SKM-1 (cell line): ENCODE data around the gene GSTA1.
"Not testable (repeated sequence)": the region's sequence is repeated elsewhere in the genome, so short reads cannot be mapped to it uniquely, and the experiment has no call there.

Experiments
- DNase-seq: peaks from one replicate; lab custom pipeline; 2025; ENCODE audit not compliant: unreplicated experiment; lab: John Stamatoyannopoulos, UW

GSTA1 gene

GRCh38 chr6:52803668-52804255 lies at the start of gene GSTA1:
Gene GSTA1, minus strand, starts transcription at chr6:52803816. Its CDS starts 4,549 bp downstream, at chr6:52799267.
- DNase-seq = not testable (repeated sequence)

GRCh38 chr6:52849137-52849536 lies 45.5 kb upstream of the GSTA1 start:
- DNase-seq = no peak

- no peak for DNase-seq
Observed at GRCh38 chr6:52846002-52846401, 42.4 kb upstream of the GSTA1 start.

- DNase-seq = no peak
Observed at GRCh38 chr6:52843605-52844004, 40.0 kb upstream of the GSTA1 start.

- no peak for DNase-seq
Observed at GRCh38 chr6:52840763-52841585, 37.4 kb upstream of the GSTA1 start, which contains the start of gene GSTA5. Gene GSTA5, minus strand, starts transcription at chr6:52840813.

GRCh38 chr6:52839124-52840055 lies 35.8 kb upstream of the GSTA1 start:
- DNase-seq = peak; percentile 6

- no peak for DNase-seq
Observed at GRCh38 chr6:52834481-52834880, 30.9 kb upstream of the GSTA1 start.

- not testable (repeated sequence) for DNase-seq
Observed at GRCh38 chr6:52830869-52831268, 27.3 kb upstream of the GSTA1 start.

GRCh38 chr6:52829046-52829817 lies 25.6 kb upstream of the GSTA1 start:
- no peak for DNase-seq

GRCh38 chr6:52828621-52829020 lies 25.0 kb upstream of the GSTA1 start:
- not testable (repeated sequence) for DNase-seq

GRCh38 chr6:52827073-52827783 lies 23.6 kb upstream of the GSTA1 start:
- not testable (repeated sequence) for DNase-seq

GRCh38 chr6:52826513-52826912 lies 22.9 kb upstream of the GSTA1 start:
- DNase-seq = no peak

- not testable (repeated sequence) for DNase-seq
Observed at GRCh38 chr6:52825900-52826459, 22.4 kb upstream of the GSTA1 start.

GRCh38 chr6:52825270-52825793 lies 21.7 kb upstream of the GSTA1 start:
- DNase-seq = not testable (repeated sequence)

GRCh38 chr6:52821842-52822241 lies 18.2 kb upstream of the GSTA1 start:
- DNase-seq = no peak

- DNase-seq = no peak
Observed at GRCh38 chr6:52820198-52820597, 16.6 kb upstream of the GSTA1 start.

- no peak for DNase-seq
Observed at GRCh38 chr6:52815167-52816092, 11.8 kb upstream of the GSTA1 start.

GRCh38 chr6:52814545-52814944 lies 10.9 kb upstream of the GSTA1 start:
- not testable (repeated sequence) for DNase-seq
